Ovary (tissue), 9 donors: ENCODE measurements around the gene ASH1L. TPM values are rescaled to one million over a fixed set of nuclear protein-coding genes. Genes with fewer than 3 reads are reported as not detected.
"Not testable (repeated sequence)": the region's sequence is repeated elsewhere in the genome, so short reads cannot be mapped to it uniquely, and the experiment has no call there.

Experiments used
- DNase-seq, 5 donors: peaks; one replicate each; pipeline ENCODE4 v3.0.0-alpha.2; 2019 to 2020
- H3K27ac ChIP-seq, 2 donors: fragments of 200-600 bp; one replicate each; pipeline versions ENCODE4 v1.5.1 to v1.8.0; 2019 to 2022
- H3K27me3 ChIP-seq: fragments of 200-600 bp; one replicate; pipeline ENCODE4 v1.8.0; 2022
- H3K36me3 ChIP-seq: fragments of 200-600 bp; sonication (generic); one replicate; pipeline ENCODE4 v1.5.1; 2019
- H3K4me1 ChIP-seq: one replicate; pipeline ENCODE4 v1.8.1; 2013; ENCODE audit warnings: mild to moderate bottlenecking, moderate library complexity; ENCODE audit not compliant: insufficient read depth
- H3K4me3 ChIP-seq: fragments of 200-600 bp; sonication (generic); one replicate; pipeline ENCODE4 v1.5.1; 2017
- H3K9me3 ChIP-seq, 2 donors: fragments of 200-600 bp in 1 of 2; sonication (generic) in 1 of 2; one replicate each; pipeline versions ENCODE4 v1.5.1 to v1.8.1; 2013 to 2019; ENCODE audit warnings: mild to moderate bottlenecking in 1 of 2, moderate library complexity in 1 of 2
- CTCF ChIP-seq, 3 donors: fragments of 450-650 bp in 2 of 3; fragments of 200-600 bp in 1 of 3; IDR thresholded peaks; one replicate each; pipeline versions ENCODE4 v1.5.1 to v1.8.0; 2016 to 2022; ENCODE audit warnings: antibody characterized with exemption in 3 of 3, mild to moderate bottlenecking in 1 of 3
- EP300 ChIP-seq: sonication (generic); formaldehyde crosslinking; IDR thresholded peaks from one replicate; pipeline ENCODE4 v1.6.1; 2017; ENCODE audit warnings: antibody characterized with exemption
- POLR2A ChIP-seq: fragments of 450-650 bp; IDR thresholded peaks from one replicate; pipeline ENCODE4 v1.6.1; 2017; ENCODE audit warnings: antibody characterized with exemption, mild to moderate bottlenecking, moderate library complexity
- WGBS, 3 donors: extraction: QIAGEN DNeasy Blood & Tissue Kit in 1 of 3; methylation state at CpG; one replicate each; pipeline versions ENCODE4 v1.1.5 to v1.1.7; 2013 to 2017; 5-methylcytosine and 5-hydroxymethylcytosine counted together
- intact Hi-C, 4 donors: fragments of 100-400 bp; cut with DNase I; formaldehyde crosslinking; loops; one replicate each; pipeline versions ENCODE4 v1.11.0 to v1.15.1; 2022 to 2023
- polyA plus RNA-seq, 2 donors: library from polyadenylated mRNA; stranded (reverse); fragments of 200-250 nt in 1 of 2; fragments of 350-450 nt in 1 of 2; fragmentation: Illumina TruSeq in 1 of 2; extraction: RNeasy Lipid Tissue Mini Kit (QIAGEN cat#74804) in 1 of 2; gene quantifications; one replicate each; pipeline ENCODE4 v1.2.3, GENCODE V29; 2013 to 2014
- total RNA-seq, 7 donors: library from RNA; depleted of rRNA in 2 of 7; stranded (reverse); fragments of >200 nt in 2 of 7; fragmentation: NEBNext Ultra II Directional in 3 of 7; extraction: Animal tissue kit (Norgen Biotek cat#: 25700) in 3 of 7; gene quantifications; one replicate each; pipeline versions ENCODE4 v1.1.0 to v1.2.4, GENCODE V29; 2016 to 2023
- donor health status: DM: no; HTN: no; CAD: no; lungs with moderate emphysema.
- donor health status: DM: no; HTN: no; CAD: no.
- donor health status: Bipolar disorder and iron deficiency.
- donor health status: DM: yes; HTN: yes; CAD: no.
- donor health status: DM: no; HTN: no; CAD: no.
- donor health status: DM: yes; HTN: yes; CAD: no.

The ASH1L gene
- total and polyA plus RNA-seq, 9 donors: 16.2 to 98.4 (median 63.8) TPM

GRCh38 chr1:155509064-155509463, 53.5 kb downstream of the ASH1L start:
- DNase-seq: no peak
- no peaks in the 10 kb centered on the region for H3K9me3 ChIP-seq
- intact Hi-C loops: no loop called here
- TF ChIP-seq CTCF (IDR thresholded peaks at IDR 0.05): no peak
- TF ChIP-seq EP300: no peak
- no peak for TF ChIP-seq POLR2A
- no peak overlapping the region for H3K27ac ChIP-seq
- no peaks in the 10 kb centered on the region for H3K27me3 ChIP-seq
- H3K36me3 ChIP-seq: no peaks in the 10 kb centered on the region
- no peak overlapping the region for H3K4me3 ChIP-seq
- peaks cover 11% of the 10 kb centered on the region for H3K4me1 ChIP-seq
- WGBS, 3 donors: 53 to 75% (median 75%) methylated on average over 2 of the region's 2 CpGs

- no peaks in the 10 kb centered on the region for H3K9me3 ChIP-seq
- WGBS, 3 donors: 6 to 8% (median 7%) methylated on average over 2 of the region's 2 CpGs
- H3K27me3 ChIP-seq: no peaks in the 10 kb centered on the region
- intact Hi-C loops: no loop called here
- no peak overlapping the region for H3K4me3 ChIP-seq
- H3K36me3 ChIP-seq: no peaks in the 10 kb centered on the region
- TF ChIP-seq EP300 (no peak), CTCF (IDR thresholded peaks at IDR 0.05) (no peak), POLR2A (no peak)
- no peak overlapping the region for H3K27ac ChIP-seq
- peaks cover 12% of the 10 kb centered on the region for H3K4me1 ChIP-seq
- DNase-seq: no peak
Observed at GRCh38 chr1:155507945-155508344, 54.7 kb downstream of the ASH1L start.

GRCh38 chr1:155505963-155506362, 56.6 kb downstream of the ASH1L start:
- H3K27ac ChIP-seq, DNase-seq, H3K27me3 ChIP-seq, intact Hi-C loops, H3K9me3 ChIP-seq, H3K36me3 ChIP-seq, H3K4me3 ChIP-seq: not testable (repeated sequence)
- WGBS, 3 donors: 89 to 96% (median 94%) methylated on average over 3 of the region's 3 CpGs
- peaks cover 12% of the 10 kb centered on the region for H3K4me1 ChIP-seq

GRCh38 chr1:155504207-155504606, 58.4 kb downstream of the ASH1L start:
- DNase-seq: no peak
- Histone ChIP-seq H3K36me3 (no peaks in the 10 kb centered on the region), H3K9me3 (no peaks in the 10 kb centered on the region), H3K4me1 (peaks cover 16% of the 10 kb centered on the region), H3K4me3 (no peak overlapping the region), H3K27ac (no peak overlapping the region), H3K27me3 (no peaks in the 10 kb centered on the region)
- intact Hi-C loops: no loop called here
- TF ChIP-seq EP300 (no peak), CTCF (IDR thresholded peaks at IDR 0.05) (no peak), POLR2A (no peak)
- WGBS, 3 donors: 60 to 66% (median 61%) methylated on average over 5 of the region's 5 CpGs

GRCh38 chr1:155499953-155500639, 62.5 kb downstream of the ASH1L start:
- intact Hi-C loops: no loop called here

More at GRCh38 chr1:155499953-155500639, 62.5 kb downstream of the ASH1L start:
- Histone ChIP-seq H3K36me3 (no peaks in the 10 kb centered on the region), H3K4me1 (peaks cover 8% of the 10 kb centered on the region), H3K9me3 (no peaks in the 10 kb centered on the region), H3K4me3 (no peak overlapping the region), H3K27me3 (no peaks in the 10 kb centered on the region), H3K27ac (no peak overlapping the region)
- WGBS, 3 donors: 67 to 76% (median 71%) methylated on average over 5 of the region's 5 CpGs
- DNase-seq: no peak
- no peak for TF ChIP-seq POLR2A
- no peak for TF ChIP-seq EP300
- no peak for TF ChIP-seq CTCF (IDR thresholded peaks at IDR 0.05)
